Measurements from ENCODE around the gene RILPL1. TPM values are rescaled to one million over a fixed set of nuclear protein-coding genes. Genes with fewer than 3 reads are reported as not detected.

RILPL1 gene
- total and polyA plus RNA-seq, 9 of the 15 experiments (the other 6 are each of a cell fraction or from before 2014, with no cell fraction given), result 0.25 to 10.6 (median 8.6) TPM

GRCh38 chr12:123532808-123533649 lies 490 bp downstream of the RILPL1 start (continued):
- TF ChIP-seq ASH1L (IDR thresholded peaks at IDR 0.05; ENCODE audit: borderline replicate concordance, low read depth, partially characterized antibody), result no peak
- no peak for TF ChIP-seq SRSF1 (IDR thresholded peaks at IDR 0.05; ENCODE audit: low read depth, low read length)
- TF ChIP-seq HNRNPUL1 (IDR thresholded peaks at IDR 0.05; ENCODE audit: low read length), result no peak
- TF ChIP-seq MAFK (IDR thresholded peaks at IDR 0.05; ENCODE audit: low read length), result no peak
- no peak for TF ChIP-seq PPARD (CRISPR knock-in tag; IDR thresholded peaks at IDR 0.05)
- peak; percentile 79 for TF ChIP-seq POLR2G (IDR thresholded peaks at IDR 0.05; ENCODE audit: low read depth, low read length)
- TF ChIP-seq HINFP (tag; conservative IDR thresholded peaks at IDR 0.05; ENCODE audit: low read depth), result no peak
- TF ChIP-seq KLF13 (tag; IDR thresholded peaks at IDR 0.05; ENCODE audit: borderline replicate concordance, low read depth), result peak; percentile 38; the same call in 1 of the 2 replicates
- TF ChIP-seq, protein P1, sequence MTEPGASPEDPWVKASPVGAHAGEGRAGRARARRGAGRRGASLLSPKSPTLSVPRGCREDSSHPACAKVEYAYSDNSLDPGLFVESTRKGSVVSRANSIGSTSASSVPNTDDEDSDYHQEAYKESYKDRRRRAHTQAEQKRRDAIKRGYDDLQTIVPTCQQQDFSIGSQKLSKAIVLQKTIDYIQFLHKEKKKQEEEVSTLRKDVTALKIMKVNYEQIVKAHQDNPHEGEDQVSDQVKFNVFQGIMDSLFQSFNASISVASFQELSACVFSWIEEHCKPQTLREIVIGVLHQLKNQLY (CRISPR knock-in tag; conservative IDR thresholded peaks at IDR 0.05), result no peak
- no peak; the same call in 1 of the 2 replicates for TF ChIP-seq NFIC (IDR thresholded peaks at IDR 0.05)
- no peak for TF ChIP-seq HNRNPL (IDR thresholded peaks at IDR 0.05; ENCODE audit: low read depth, low read length)
- TF ChIP-seq XRCC3 (IDR thresholded peaks at IDR 0.05), result no peak
- no peak for TF ChIP-seq CHD2 (IDR thresholded peaks at IDR 0.05; ENCODE audit: low read depth, low read length)
- TF ChIP-seq SP1 (CRISPR knock-in tag; IDR thresholded peaks at IDR 0.05), result peak; percentile 28; the same call in 1 of the 2 replicates
- TF ChIP-seq FOXP1 (CRISPR knock-in tag; IDR thresholded peaks at IDR 0.05), result peak; percentile 59; the same call in 1 of the 2 replicates
- no peak for TF ChIP-seq NR4A1 (CRISPR knock-in tag; IDR thresholded peaks at IDR 0.05)
- TF ChIP-seq NR4A1 (tag; IDR thresholded peaks at IDR 0.05), result no peak
- TF ChIP-seq MTA1 (IDR thresholded peaks at IDR 0.05; ENCODE audit: borderline replicate concordance), result no peak
- TF ChIP-seq SMARCC2 (IDR thresholded peaks at IDR 0.05; ENCODE audit: low read depth), result no peak
- TF ChIP-seq KDM1A (IDR thresholded peaks at IDR 0.05), result peak; percentile 86 to 93
- TF ChIP-seq HCFC1 (IDR thresholded peaks at IDR 0.05; ENCODE audit: low read depth, low read length), result no peak; the same call in 1 of the 2 replicates
- no peak for TF ChIP-seq ILF3 (IDR thresholded peaks at IDR 0.05; ENCODE audit: borderline replicate concordance)
- TF ChIP-seq JUN (IDR thresholded peaks at IDR 0.05; ENCODE audit: borderline replicate concordance, low read depth, low read length), result no peak
- TF ChIP-seq JUN (CRISPR knock-in tag; IDR thresholded peaks at IDR 0.05; ENCODE audit: borderline replicate concordance), result peak; percentile 68; the same call in 1 of the 2 replicates
- TF ChIP-seq KLF10 (CRISPR knock-in tag; IDR thresholded peaks at IDR 0.05), result no peak
- TF ChIP-seq ZNF717 (CRISPR knock-in tag; IDR thresholded peaks at IDR 0.05), result no peak
- no peak for TF ChIP-seq IRF2 (CRISPR knock-in tag; IDR thresholded peaks at IDR 0.05)
- no peak for TF ChIP-seq NFRKB (IDR thresholded peaks at IDR 0.05; ENCODE audit: low read depth)
- no peak for TF ChIP-seq TARDBP (IDR thresholded peaks at IDR 0.05)
- TF ChIP-seq ZNF124 (CRISPR knock-in tag; IDR thresholded peaks at IDR 0.05), result no peak
- no peak for TF ChIP-seq CBX5 (IDR thresholded peaks at IDR 0.05; ENCODE audit: borderline replicate concordance, low read depth)

All from K562 (cell line).